Esophagus muscularis mucosa (tissue), 4 donors: Measurements from ENCODE around the gene CD7. TPM values are rescaled to one million over a fixed set of nuclear protein-coding genes. Genes with fewer than 3 reads are reported as not detected.

Experiments used
- DNase-seq: peaks from one replicate; pipeline ENCODE4 v3.0.0-alpha.2; 2017; ENCODE audit errors: extremely low spot score
- H3K27ac ChIP-seq, 4 donors: fragments of 200-600 bp; sonication (generic); replicated peaks in 1 of 4; 1 replicate in 3 of 4; 2 replicates in 1 of 4; pipeline ENCODE4 v1.5.1; 2016 to 2019; ENCODE audit warnings: mild to moderate bottlenecking in 1 of 4
- H3K27me3 ChIP-seq, 4 donors: fragments of 200-600 bp; sonication (generic); one replicate each; pipeline versions ENCODE4 v1.5.1 to v1.6.0; 2016 to 2019
- H3K36me3 ChIP-seq, 4 donors: fragments of 200-600 bp; sonication (generic); one replicate each; pipeline ENCODE4 v1.5.1; 2016 to 2019
- H3K4me1 ChIP-seq, 4 donors: fragments of 200-600 bp; sonication (generic); one replicate each; pipeline ENCODE4 v1.5.1; 2016 to 2019
- H3K4me3 ChIP-seq, 4 donors: fragments of 200-600 bp; sonication (generic); 1 replicate in 2 of 4; 2 replicates in 2 of 4; pipeline ENCODE4 v1.5.1; 2016 to 2019; ENCODE audit warnings: mild to moderate bottlenecking in 4 of 4, moderate library complexity in 1 of 4
- H3K9me3 ChIP-seq, 4 donors: fragments of 200-600 bp; sonication (generic); 1 replicate in 3 of 4; 2 replicates in 1 of 4; pipeline ENCODE4 v1.5.1; 2016 to 2019
- EP300 ChIP-seq: sonication (generic); formaldehyde crosslinking; IDR thresholded peaks from one replicate; pipeline ENCODE4 v1.6.1; 2017; ENCODE audit warnings: antibody characterized with exemption
- POLR2A ChIP-seq: fragments of 450-650 bp; IDR thresholded peaks from one replicate; pipeline ENCODE4 v1.6.1; 2017; ENCODE audit warnings: antibody characterized with exemption, moderate library complexity, mild to moderate bottlenecking, low read depth
- POLR2AphosphoS5 ChIP-seq, 2 donors: sonication (generic); formaldehyde crosslinking; IDR thresholded peaks; one replicate each; pipeline ENCODE4 v1.6.1; 2017; ENCODE audit warnings: antibody characterized with exemption in 2 of 2
- WGBS: methylation state at CpG from one replicate; pipeline ENCODE4 v1.1.5; 2018; 5-methylcytosine and 5-hydroxymethylcytosine counted together
- intact Hi-C: fragments of 100-400 bp; cut with DNase I; formaldehyde crosslinking; loops from one replicate; pipeline ENCODE4 v1.15.1; 2023
- total RNA-seq, 4 donors: library from RNA; depleted of rRNA; stranded (reverse); fragments of >200 nt; gene quantifications; one replicate each; pipeline versions ENCODE4 v1.1.0 to v1.2.1, GENCODE V29; 2016
- TF ChIP-seq, protein P1 (sequence below), 3 experiments: fragments of 200-600 bp in 2 of 3; fragments of 450-650 bp in 1 of 3; sonication (generic) in 2 of 3; IDR thresholded peaks; one replicate each; pipeline ENCODE4 v1.5.1; 2017 to 2019; ENCODE audit warnings: antibody characterized with exemption in 3 of 3, mild to moderate bottlenecking in 2 of 3, moderate library complexity in 1 of 3

CD7 gene
- total RNA-seq, 4 donors from 2014 or later: 0.91 to 5.7 (median 2.0) TPM; not detected in 1

DNA sequence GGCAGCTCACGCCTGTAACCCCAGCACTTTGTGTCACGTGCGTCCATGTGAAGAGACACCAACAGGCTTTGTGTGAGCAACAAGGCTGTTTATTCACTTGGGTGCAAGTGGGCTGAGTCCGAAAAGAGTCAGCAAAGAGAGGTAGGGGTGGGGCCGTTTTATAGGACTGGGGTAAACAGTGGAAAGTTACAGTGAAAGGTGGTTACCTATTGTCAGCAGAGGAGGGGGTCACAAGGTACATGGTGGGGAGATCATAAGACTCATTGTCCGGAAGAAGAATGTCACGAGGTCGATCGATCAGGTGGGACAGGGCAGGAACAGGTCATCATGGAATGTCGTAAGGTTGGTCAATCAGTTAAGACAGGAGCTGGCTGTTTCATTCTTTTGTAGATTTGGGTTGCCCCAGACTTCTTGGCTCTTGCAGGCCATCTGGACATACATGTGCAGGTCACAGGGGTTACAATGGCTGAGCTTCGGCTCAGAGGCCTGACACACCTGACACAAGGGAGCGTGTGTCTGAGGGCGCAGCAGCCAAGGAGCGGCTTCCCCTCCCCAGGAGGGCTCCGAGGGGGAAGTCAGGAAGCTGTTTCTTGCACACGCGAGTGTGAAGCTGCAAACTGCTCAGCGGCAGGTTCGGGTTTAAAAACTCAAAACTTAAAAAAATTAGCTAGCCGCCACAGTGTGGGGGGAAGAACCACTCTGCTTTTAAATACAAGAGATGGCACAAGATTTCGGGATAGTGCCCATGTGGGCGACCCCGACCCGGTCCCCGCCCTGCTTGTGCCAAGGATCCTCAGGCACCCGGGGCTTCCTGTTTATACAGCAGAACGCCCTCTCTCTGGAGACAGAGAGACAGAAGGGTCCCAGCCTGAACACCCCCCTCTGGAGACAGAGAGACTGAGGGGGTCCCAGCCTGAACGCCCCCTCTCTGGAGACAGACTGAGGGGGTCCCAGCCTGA, 29.2 kb upstream of the CD7 start:
- Histone ChIP-seq H3K9me3 (no peaks in the 10 kb centered on the region), H3K4me1 (peaks cover 0 to 5% (median 3%) of the 10 kb centered on the region in 4 donors), H3K27me3 (peaks cover 0 to 12% (median 0%) of the 10 kb centered on the region in 4 donors), H3K4me3 (no peak overlapping the region), H3K36me3 (no peaks in the 10 kb centered on the region), H3K27ac (no peak overlapping the region)
- no peak for DNase-seq
- 78% methylated on average over 26 of the region's 28 CpGs for WGBS
- intact Hi-C loops: no loop called here
- TF ChIP-seq POLR2A (no peak), EP300 (no peak), POLR2AphosphoS5 (IDR thresholded peaks at IDR 0.05) (no peak)
- TF ChIP-seq, protein P1, sequence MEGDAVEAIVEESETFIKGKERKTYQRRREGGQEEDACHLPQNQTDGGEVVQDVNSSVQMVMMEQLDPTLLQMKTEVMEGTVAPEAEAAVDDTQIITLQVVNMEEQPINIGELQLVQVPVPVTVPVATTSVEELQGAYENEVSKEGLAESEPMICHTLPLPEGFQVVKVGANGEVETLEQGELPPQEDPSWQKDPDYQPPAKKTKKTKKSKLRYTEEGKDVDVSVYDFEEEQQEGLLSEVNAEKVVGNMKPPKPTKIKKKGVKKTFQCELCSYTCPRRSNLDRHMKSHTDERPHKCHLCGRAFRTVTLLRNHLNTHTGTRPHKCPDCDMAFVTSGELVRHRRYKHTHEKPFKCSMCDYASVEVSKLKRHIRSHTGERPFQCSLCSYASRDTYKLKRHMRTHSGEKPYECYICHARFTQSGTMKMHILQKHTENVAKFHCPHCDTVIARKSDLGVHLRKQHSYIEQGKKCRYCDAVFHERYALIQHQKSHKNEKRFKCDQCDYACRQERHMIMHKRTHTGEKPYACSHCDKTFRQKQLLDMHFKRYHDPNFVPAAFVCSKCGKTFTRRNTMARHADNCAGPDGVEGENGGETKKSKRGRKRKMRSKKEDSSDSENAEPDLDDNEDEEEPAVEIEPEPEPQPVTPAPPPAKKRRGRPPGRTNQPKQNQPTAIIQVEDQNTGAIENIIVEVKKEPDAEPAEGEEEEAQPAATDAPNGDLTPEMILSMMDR (IDR thresholded peaks at IDR 0.05): no peak

DNA sequence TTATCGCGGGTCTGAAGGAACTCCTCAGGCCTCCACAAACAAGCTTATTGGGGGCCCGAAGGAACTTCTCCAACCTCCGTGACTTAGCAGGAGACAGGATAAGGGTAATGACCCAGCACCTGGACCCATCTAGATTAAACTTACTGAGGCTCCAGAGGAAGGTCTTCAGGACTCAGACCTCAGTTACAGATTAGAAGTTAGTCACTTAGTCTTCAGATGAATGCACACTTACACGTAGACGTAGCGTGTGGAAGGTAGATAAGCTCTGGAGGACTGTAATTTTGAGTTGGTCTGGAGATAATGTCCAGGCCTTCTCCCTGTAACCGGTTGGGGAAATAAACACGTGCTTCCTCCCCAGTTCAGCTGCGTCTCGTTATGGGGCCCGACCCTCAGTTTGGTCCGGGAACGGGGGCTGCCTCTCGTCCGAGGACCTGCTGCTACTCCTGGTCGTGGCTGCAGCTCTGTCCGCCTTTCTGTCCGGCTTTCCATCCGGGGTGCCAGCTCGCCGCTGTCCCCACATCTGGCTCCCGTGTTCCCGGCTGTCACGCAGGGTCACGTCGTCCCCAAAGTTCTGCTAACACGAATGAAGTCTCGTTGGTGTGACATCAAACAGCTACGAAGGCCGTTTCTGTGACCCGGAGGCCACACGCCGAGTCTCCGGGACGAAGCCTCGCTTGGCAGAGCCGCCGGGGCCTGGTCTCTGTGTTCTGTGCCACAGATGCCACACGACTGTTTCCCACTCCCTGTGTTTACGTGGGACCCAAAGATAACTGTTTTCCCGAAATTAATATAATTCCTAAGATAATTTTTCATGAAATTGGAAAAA, 28.0 kb upstream of the CD7 start:
- H3K27me3 ChIP-seq: peaks cover 0 to 8% (median 0%) of the 10 kb centered on the region in 4 donors
- no peak for DNase-seq
- no peak overlapping the region for H3K4me3 ChIP-seq
- peaks cover 0 to 3% (median 0%) of the 10 kb centered on the region in 4 donors for H3K4me1 ChIP-seq
- no peaks in the 10 kb centered on the region for H3K9me3 ChIP-seq
- WGBS: 90% methylated on average over 39 of the region's 42 CpGs
- TF ChIP-seq EP300 (no peak), POLR2A (no peak), POLR2AphosphoS5 (IDR thresholded peaks at IDR 0.05) (no peak)
- TF ChIP-seq, protein P1 (IDR thresholded peaks at IDR 0.05): no peak
- no peak overlapping the region for H3K27ac ChIP-seq
- intact Hi-C loops: no loop called here
- H3K36me3 ChIP-seq: no peaks in the 10 kb centered on the region

DNA sequence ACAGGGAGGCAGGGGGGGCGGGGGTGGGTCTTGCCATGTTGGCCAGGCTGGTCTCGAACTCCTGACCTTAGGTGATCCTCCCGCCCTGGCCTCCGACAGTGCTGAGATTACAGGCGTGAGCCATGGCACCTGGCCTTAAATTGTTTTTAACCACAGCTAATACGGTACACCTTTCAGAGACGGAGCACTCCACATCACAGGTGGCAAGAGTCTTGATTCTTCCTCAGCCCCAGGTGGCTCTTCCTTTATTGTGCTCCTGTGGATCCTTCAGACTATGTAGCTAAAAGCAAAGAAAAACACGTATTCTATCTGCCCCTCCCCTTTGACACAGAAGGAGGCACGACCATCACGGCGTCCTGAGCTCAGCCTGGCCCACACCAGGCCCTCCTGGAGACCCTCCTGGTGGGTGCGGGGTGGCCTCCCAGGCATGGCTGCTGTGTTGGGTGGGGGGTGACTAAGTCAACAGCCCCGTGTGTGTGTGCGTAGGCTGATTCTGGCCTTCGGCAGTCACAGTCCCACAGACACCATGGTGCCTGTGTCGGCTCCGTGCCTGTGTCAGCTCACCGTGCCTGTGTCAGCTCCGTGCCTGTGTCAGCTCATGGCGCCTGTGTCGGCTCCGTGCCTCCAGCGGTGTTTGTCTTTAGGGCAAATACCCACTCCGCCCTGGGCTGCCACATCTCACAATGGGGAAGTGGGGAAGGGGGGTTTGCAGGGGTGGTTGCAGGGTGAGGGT, 26.9 kb upstream of the CD7 start:
- no peaks in the 10 kb centered on the region for H3K36me3 ChIP-seq
- peaks cover 0 to 8% (median 0%) of the 10 kb centered on the region in 4 donors for H3K27me3 ChIP-seq
- H3K4me1 ChIP-seq: peaks cover 4 to 5% (median 5%) of the 10 kb centered on the region in 4 donors
- TF ChIP-seq EP300 (no peak), POLR2AphosphoS5 (IDR thresholded peaks at IDR 0.05) (no peak), POLR2A (no peak)
- TF ChIP-seq, protein P1 (IDR thresholded peaks at IDR 0.05): no peak
- intact Hi-C loops: no loop called here
- DNase-seq: no peak
- 84% methylated on average over 12 of the region's 24 CpGs for WGBS
- H3K4me3 ChIP-seq: no peak overlapping the region
- H3K9me3 ChIP-seq: no peaks in the 10 kb centered on the region
- no peak overlapping the region for H3K27ac ChIP-seq

DNA sequence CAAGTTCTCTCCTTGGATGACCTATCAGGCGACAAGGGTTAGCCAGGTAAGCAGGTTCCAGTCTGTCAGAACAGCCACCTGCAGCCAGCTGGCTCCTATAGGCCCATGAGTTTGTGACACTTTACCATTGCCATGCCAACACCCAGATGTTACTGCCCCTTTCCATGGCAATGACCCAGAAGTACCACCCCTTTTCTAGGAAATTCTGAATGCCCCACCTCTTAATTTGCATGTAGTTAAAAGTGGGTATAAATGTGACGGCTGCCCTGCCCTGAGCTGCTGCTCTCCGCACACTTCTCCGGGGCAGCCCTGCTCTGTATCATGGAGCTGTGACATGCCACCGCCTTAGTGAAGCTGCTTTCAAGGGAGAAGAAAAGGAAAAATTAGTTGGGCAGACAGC, 26.2 kb upstream of the CD7 start:
- peaks cover 12 to 13% (median 13%) of the 10 kb centered on the region in 4 donors for H3K4me1 ChIP-seq
- no peaks in the 10 kb centered on the region for H3K36me3 ChIP-seq
- intact Hi-C loops: no loop called here
- DNase-seq: no peak
- no peak overlapping the region for H3K4me3 ChIP-seq
- H3K9me3 ChIP-seq: no peaks in the 10 kb centered on the region
- WGBS: 94% methylated on average over 5 of the region's 5 CpGs
- TF ChIP-seq POLR2A (no peak), POLR2AphosphoS5 (IDR thresholded peaks at IDR 0.05) (no peak), EP300 (no peak)
- TF ChIP-seq, protein P1 (IDR thresholded peaks at IDR 0.05): no peak
- H3K27ac ChIP-seq: no peak overlapping the region
- peaks cover 0 to 8% (median 0%) of the 10 kb centered on the region in 4 donors for H3K27me3 ChIP-seq
